Measurements from ENCODE around the gene CDH13.

GRCh38 chr16:83810901-83811300 lies 1184.1 kb downstream of the CDH13 start:
- TF ChIP-seq CTCF (conservative IDR thresholded peaks at IDR 0.05; ENCODE audit: low read depth, low read length) (no peak), EZH2 (IDR thresholded peaks at IDR 0.05; ENCODE audit: borderline replicate concordance, low read depth, low read length, poor library complexity, severe bottlenecking) (no peak)

Measured in A673 (cell line).